IPS DF 6.9 (cell line): ENCODE data around the gene CRYZL1.

ENCODE experiments used
- DNase-seq: peaks from one replicate; pipeline ENCODE4 v3.0.0-alpha.2; 2013; ENCODE audit warnings: low read depth, low spot score
- H3K27ac ChIP-seq: one replicate; pipeline ENCODE4 v1.5.1; 2013; ENCODE audit warnings: low read length, control low read depth
- H3K27me3 ChIP-seq: 2 replicates; pipeline ENCODE4 v1.6.1; 2013; ENCODE audit warnings: mild to moderate bottlenecking, low read length; ENCODE audit not compliant: control insufficient read depth, insufficient read depth
- H3K36me3 ChIP-seq: 2 replicates; pipeline ENCODE4 v1.6.1; 2013; ENCODE audit warnings: low read length; ENCODE audit not compliant: control insufficient read depth, insufficient read depth
- H3K4me1 ChIP-seq: 2 replicates; pipeline ENCODE4 v1.6.1; 2013; ENCODE audit warnings: low read length; ENCODE audit not compliant: control insufficient read depth, insufficient read depth
- H3K4me3 ChIP-seq: 2 replicates; pipeline ENCODE4 v1.5.1; 2013; ENCODE audit warnings: mild to moderate bottlenecking, low read length
- H3K9me3 ChIP-seq: 2 replicates; pipeline ENCODE4 v1.6.1; 2013; ENCODE audit warnings: low read length, inconsistent platforms; ENCODE audit not compliant: control insufficient read depth, insufficient read depth
- WGBS: extraction: QIAGEN DNeasy Blood & Tissue Kit; methylation state at CpG from one replicate; pipeline ENCODE4 v1.1.7; 2013; ENCODE audit warnings: mixed read lengths, missing lambda C conversion rate; ENCODE audit not compliant: insufficient read length, insufficient coverage; 5-methylcytosine and 5-hydroxymethylcytosine counted together

Gene CRYZL1

GRCh38 chr21:33641352-33642026 is at the start of gene CRYZL1:
CRYZL1 (minus strand) TSS chr21:33641741; CDS start chr21:33631551, 10,190 bp downstream.
- H3K9me3 ChIP-seq = no peaks in the 10 kb centered on the region
- peak; percentile 99 for DNase-seq
- no peaks in the 10 kb centered on the region for H3K27me3 ChIP-seq
- no peak within 1 kb of the TSS for H3K27ac ChIP-seq
- no peaks in the 10 kb centered on the region for H3K4me1 ChIP-seq
- WGBS = no CpG with 5 or more reads among the region's 38 CpGs
- no peaks in the 10 kb centered on the region for H3K36me3 ChIP-seq
- peak within 1 kb of the TSS; percentile 69 for H3K4me3 ChIP-seq

GRCh38 chr21:33690874-33691273 is 49.3 kb upstream of the CRYZL1 start:
- no peak overlapping the region for H3K4me3 ChIP-seq
- H3K4me1 ChIP-seq = peaks cover 11% of the 10 kb centered on the region; the same call in 1 of the 2 replicates
- WGBS = no CpG with 5 or more reads among the region's 5 CpGs
- H3K36me3 ChIP-seq = no peaks in the 10 kb centered on the region
- DNase-seq = no peak
- no peaks in the 10 kb centered on the region for H3K27me3 ChIP-seq
- no peak overlapping the region for H3K27ac ChIP-seq
- no peaks in the 10 kb centered on the region for H3K9me3 ChIP-seq

GRCh38 chr21:33688353-33688752 is 46.8 kb upstream of the CRYZL1 start:
- WGBS = no CpG with 5 or more reads among the region's 1 CpG
- Histone ChIP-seq H3K9me3 (no peaks in the 10 kb centered on the region), H3K4me1 (peaks cover 11% of the 10 kb centered on the region; the same call in 1 of the 2 replicates), H3K4me3 (no peak overlapping the region), H3K36me3 (no peaks in the 10 kb centered on the region), H3K27me3 (no peaks in the 10 kb centered on the region), H3K27ac (no peak overlapping the region)
- no peak for DNase-seq

GRCh38 chr21:33687634-33688033 is 46.1 kb upstream of the CRYZL1 start:
- Histone ChIP-seq H3K27me3 (no peaks in the 10 kb centered on the region), H3K4me3 (no peak overlapping the region), H3K27ac (no peak overlapping the region), H3K36me3 (no peaks in the 10 kb centered on the region), H3K9me3 (no peaks in the 10 kb centered on the region), H3K4me1 (peaks cover 10% of the 10 kb centered on the region; the same call in 1 of the 2 replicates)
- WGBS = no CpG with 5 or more reads among the region's 3 CpGs
- no peak for DNase-seq

GRCh38 chr21:33686386-33686785 is 44.8 kb upstream of the CRYZL1 start:
- H3K4me3 ChIP-seq = no peak overlapping the region
- WGBS = no CpG with 5 or more reads among the region's 3 CpGs
- DNase-seq = no peak
- H3K27ac ChIP-seq = no peak overlapping the region
- H3K36me3 ChIP-seq = no peaks in the 10 kb centered on the region
- H3K4me1 ChIP-seq = peaks cover 6% of the 10 kb centered on the region; the same call in 1 of the 2 replicates
- H3K9me3 ChIP-seq = no peaks in the 10 kb centered on the region
- H3K27me3 ChIP-seq = no peaks in the 10 kb centered on the region

- Histone ChIP-seq H3K9me3 (no peaks in the 10 kb centered on the region), H3K27me3 (no peaks in the 10 kb centered on the region), H3K27ac (peak overlapping the region; percentile 95), H3K4me3 (no peak overlapping the region), H3K4me1 (peaks cover 3% of the 10 kb centered on the region; the same call in 1 of the 2 replicates), H3K36me3 (no peaks in the 10 kb centered on the region)
- DNase-seq = no peak
Observed at GRCh38 chr21:33685613-33686197, 44.2 kb upstream of the CRYZL1 start.

- Histone ChIP-seq H3K27ac (peak overlapping the region; percentile 95), H3K27me3 (no peaks in the 10 kb centered on the region), H3K4me3 (no peak overlapping the region), H3K9me3 (no peaks in the 10 kb centered on the region), H3K36me3 (no peaks in the 10 kb centered on the region), H3K4me1 (peaks cover 3% of the 10 kb centered on the region; the same call in 1 of the 2 replicates)
- peak; percentile 22 for DNase-seq
- WGBS = no CpG with 5 or more reads among the region's 5 CpGs
Observed at GRCh38 chr21:33684923-33685560, 43.5 kb upstream of the CRYZL1 start.

- Histone ChIP-seq H3K4me3 (no peak overlapping the region), H3K4me1 (peaks cover 3% of the 10 kb centered on the region; the same call in 1 of the 2 replicates), H3K36me3 (no peaks in the 10 kb centered on the region), H3K27ac (no peak overlapping the region), H3K27me3 (no peaks in the 10 kb centered on the region), H3K9me3 (no peaks in the 10 kb centered on the region)
- DNase-seq = no peak
- no CpG with 5 or more reads among the region's 2 CpGs for WGBS
Observed at GRCh38 chr21:33684068-33684467, 42.5 kb upstream of the CRYZL1 start.

GRCh38 chr21:33682992-33683627 is 41.6 kb upstream of the CRYZL1 start:
- Histone ChIP-seq H3K27me3 (no peaks in the 10 kb centered on the region), H3K27ac (no peak overlapping the region), H3K36me3 (no peaks in the 10 kb centered on the region), H3K9me3 (no peaks in the 10 kb centered on the region), H3K4me1 (peaks cover 3% of the 10 kb centered on the region; the same call in 1 of the 2 replicates), H3K4me3 (no peak overlapping the region)
- no peak for DNase-seq
- no CpG with 5 or more reads among the region's 4 CpGs for WGBS

GRCh38 chr21:33680870-33681269 is 39.3 kb upstream of the CRYZL1 start:
- Histone ChIP-seq H3K4me1 (no peaks in the 10 kb centered on the region), H3K36me3 (no peaks in the 10 kb centered on the region), H3K9me3 (no peaks in the 10 kb centered on the region), H3K27ac (no peak overlapping the region), H3K4me3 (no peak overlapping the region), H3K27me3 (no peaks in the 10 kb centered on the region)
- DNase-seq = no peak
- WGBS = 100% methylated on average over 1 of the region's 6 CpGs
